GM12878 (cell line): Measurements from ENCODE around the gene NLRC5. TPM values are rescaled to one million over a fixed set of nuclear protein-coding genes. Genes with fewer than 3 reads are reported as not detected.
A peak's percentile ranks its signal among the peaks of the same experiment; 100 is the strongest.

Source experiments
- ATAC-seq: fragments of 200-7000 bp; cut with Tn5 transposase; 3 replicates; pipeline ENCODE4 v1.9.1; 2020; ENCODE audit warnings: mild to moderate bottlenecking, moderate library complexity
- BruUV-seq: library from RNA; stranded (reverse); fragments of 400-500 nt; replicated peaks from 2 replicates; lab custom pipeline; 2021; lab: Mats Ljungman, UMichigan
- CTCF ChIA-PET: fragments of 300-600 bp; sonication (Branson Sonifier 250); formaldehyde crosslinking; extraction: SDS; loops from one replicate; lab custom pipeline; 2021; ENCODE audit warnings: inconsistent platforms; lab: Yijun Ruan, JAX
- POLR2A ChIA-PET: fragments of 350-600 bp; formaldehyde crosslinking; extraction: SDS; loops from one replicate; lab custom pipeline; 2021; ENCODE audit warnings: inconsistent platforms; lab: Charles Lee
- RAD21 ChIA-PET: fragments of 300-600 bp; sonication (Branson Sonifier 250); formaldehyde crosslinking; loops from one replicate; lab custom pipeline; 2023; ENCODE audit warnings: antibody characterized with exemption; ENCODE audit not compliant: unreplicated experiment; lab: Charles Lee
- SMC1A ChIA-PET: fragments of 300-600 bp; sonication (Branson Sonifier 250); formaldehyde crosslinking; loops from one replicate; lab custom pipeline; 2023; ENCODE audit not compliant: unreplicated experiment, uncharacterized antibody; lab: Charles Lee
- DNase-seq: peaks from one replicate; pipeline ENCODE4 v3.0.0-alpha.2; 2011; ENCODE audit warnings: low read depth, low spot score
- FAIRE-seq: peaks from 3 replicates; lab custom pipeline; 2011; peaks lifted over from hg19 to GRCh38; lab: Jason Lieb, UNC
- H2AFZ ChIP-seq: 2 replicates; pipeline ENCODE4 v1.6.0; 2011; ENCODE audit warnings: low read depth, low read length, control low read depth; ENCODE audit not compliant: control insufficient read depth
- H3K27ac ChIP-seq: 2 replicates; pipeline ENCODE4 v1.5.1; 2011; ENCODE audit warnings: control low read depth; ENCODE audit not compliant: control insufficient read depth, insufficient read depth
- H3K27me3 ChIP-seq, 2 experiments: replicated peaks in 1 of 2; 2 replicates each; pipeline versions ENCODE4 v1.6.0 to v1.6.1; 2011; ENCODE audit warnings: low read length in 1 of 2; ENCODE audit not compliant: control insufficient read depth in 2 of 2, insufficient read depth in 2 of 2
- H3K36me3 ChIP-seq, 2 experiments: 2 replicates each; pipeline ENCODE4 v1.5.1; 2011; ENCODE audit warnings: low read length in 1 of 2; ENCODE audit not compliant: control insufficient read depth in 2 of 2, insufficient read depth in 2 of 2
- H3K4me1 ChIP-seq: 2 replicates; pipeline ENCODE4 v1.6.1; 2011; ENCODE audit warnings: mild to moderate bottlenecking, low read length, moderate library complexity, mixed read lengths; ENCODE audit not compliant: control insufficient read depth, insufficient read depth
- H3K4me2 ChIP-seq: 2 replicates; pipeline ENCODE4 v1.6.0; 2011; ENCODE audit warnings: control low read depth; ENCODE audit not compliant: control insufficient read depth, insufficient read depth
- H3K4me3 ChIP-seq: fragments of 200-600 bp; sonication (generic); 2 replicates; pipeline ENCODE4 v1.5.1; 2016
- H3K79me2 ChIP-seq: 2 replicates; pipeline ENCODE4 v1.6.0; 2011; ENCODE audit warnings: low read length; ENCODE audit not compliant: control insufficient read depth, insufficient read depth
- H3K9ac ChIP-seq: 2 replicates; pipeline ENCODE4 v1.8.0; 2011; ENCODE audit warnings: low read length, control low read depth, mixed read lengths; ENCODE audit not compliant: control insufficient read depth, insufficient read depth
- H3K9me3 ChIP-seq: replicated peaks from 3 replicates; pipeline ENCODE4 v1.5.1; 2011; ENCODE audit warnings: mild to moderate bottlenecking, low read length; ENCODE audit not compliant: control insufficient read depth, insufficient read depth
- H4K20me1 ChIP-seq: 2 replicates; pipeline ENCODE4 v1.6.0; 2011; ENCODE audit not compliant: control insufficient read depth, insufficient read depth
- BMI1 ChIP-seq: fragments of 450-650 bp; IDR thresholded peaks from 2 replicates; pipeline ENCODE4 v1.6.1; 2016; ENCODE audit warnings: mild to moderate bottlenecking, moderate library complexity, borderline replicate concordance
- EED ChIP-seq: sonication (generic); IDR thresholded peaks from 2 replicates; pipeline ENCODE4 v1.6.1; 2016; ENCODE audit warnings: antibody characterized with exemption, low read depth
- EGR1 ChIP-seq, 2 experiments: IDR thresholded peaks; 1 replicate in 1 of 2; 2 replicates in 1 of 2; pipeline ENCODE4 v1.6.1; 2011 to 2012; ENCODE audit warnings: low read depth in 2 of 2, low read length in 2 of 2, borderline replicate concordance in 1 of 2, mild to moderate bottlenecking in 1 of 2, moderate library complexity in 1 of 2
- ETV6 ChIP-seq, 2 experiments: fragments of 450-650 bp in 1 of 2; IDR thresholded peaks in 1 of 2; conservative IDR thresholded peaks in 1 of 2; 2 replicates each; pipeline ENCODE4 v1.6.1; 2014; ENCODE audit warnings: antibody characterized with exemption in 1 of 2, borderline replicate concordance in 1 of 2, low read depth in 1 of 2, mild to moderate bottlenecking in 1 of 2, moderate library complexity in 1 of 2
- FOS ChIP-seq: IDR thresholded peaks from 3 replicates; pipeline ENCODE4 v1.6.1; 2011; ENCODE audit warnings: borderline replicate concordance; ENCODE audit not compliant: insufficient read length; ENCODE audit errors: extremely low read depth
- FOXM1 ChIP-seq: IDR thresholded peaks from 2 replicates; pipeline ENCODE4 v1.6.1; 2012; ENCODE audit warnings: low read depth, mild to moderate bottlenecking, inconsistent platforms, low read length, moderate library complexity
- GABPA ChIP-seq: IDR thresholded peaks from 2 replicates; pipeline ENCODE4 v1.6.1; 2014; ENCODE audit warnings: antibody characterized with exemption, low read depth, mild to moderate bottlenecking, inconsistent platforms
- IKZF2 ChIP-seq, 2 experiments: fragments of 450-650 bp; IDR thresholded peaks; 2 replicates each; pipeline ENCODE4 v1.6.1; 2017; ENCODE audit warnings: mild to moderate bottlenecking in 2 of 2, moderate library complexity in 2 of 2
- POU2F2 ChIP-seq: IDR thresholded peaks from 3 replicates; pipeline ENCODE4 v1.6.1; 2011; ENCODE audit warnings: low read depth, mild to moderate bottlenecking, low read length, borderline replicate concordance
- SMAD1 ChIP-seq: fragments of 450-650 bp; IDR thresholded peaks from 2 replicates; pipeline ENCODE4 v1.6.1; 2018; ENCODE audit warnings: mild to moderate bottlenecking, low read depth; ENCODE audit not compliant: partially characterized antibody
- TAF1 ChIP-seq: IDR thresholded peaks from 2 replicates; pipeline ENCODE4 v1.6.1; 2011; ENCODE audit warnings: mild to moderate bottlenecking, low read depth, low read length, borderline replicate concordance
- TBL1XR1 ChIP-seq: IDR thresholded peaks from 2 replicates; pipeline ENCODE4 v1.6.1; 2012; ENCODE audit warnings: low read depth, low read length, improper control_type of control experiment
- TCF3 ChIP-seq: IDR thresholded peaks from 2 replicates; pipeline ENCODE4 v1.6.1; 2012; ENCODE audit warnings: low read depth, mild to moderate bottlenecking, low read length, borderline replicate concordance; ENCODE audit not compliant: insufficient read depth
- ZZZ3 ChIP-seq: IDR thresholded peaks from 2 replicates; pipeline ENCODE4 v1.6.1; 2011; ENCODE audit warnings: low read depth; ENCODE audit not compliant: control insufficient read depth, insufficient read length
- WGBS: methylation state at CpG from one replicate; pipeline ENCODE4 v1.1.6; 2016; ENCODE audit warnings: low lambda C conversion rate; ENCODE audit not compliant: insufficient replicate concordance, insufficient coverage; ENCODE audit errors: missing lambda C conversion rate; 5-methylcytosine and 5-hydroxymethylcytosine counted together
- in situ Hi-C: fragments of 300-500 bp; cut with MboI; formaldehyde crosslinking; loops from 9 replicates; pipeline ENCODE4 v1.14.3; 2018; ENCODE audit warnings: mixed read lengths
- intact Hi-C: fragments of 100-400 bp; cut with micrococcal nuclease; formaldehyde crosslinking; loops from one replicate; pipeline ENCODE4 v1.14.2; 2022; ENCODE audit not compliant: unreplicated experiment
- polyA plus RNA-seq, 11 experiments: library from polyadenylated mRNA; depleted of rRNA in 4 of 11; unstranded in 6 of 11; stranded (reverse) in 5 of 11; fragments of >200 nt; fragmentation: Nextera tagmentation in 4 of 11; fragmentation: Illumina TruSeq in 1 of 11; extraction: Ambion mirVana in 4 of 11; extraction: Trizol in 1 of 11; gene quantifications; 1 replicate in 1 of 11; 2 replicates in 10 of 11; pipeline versions ENCODE4 v1.2.1 to v1.2.3, GENCODE V29; 2011 to 2016; ENCODE audit warnings: inconsistent platforms in 2 of 11, missing spikeins in 2 of 11, low read depth in 1 of 11
- total RNA-seq, 4 experiments: library from RNA; depleted of rRNA in 3 of 4; stranded (reverse); fragments of >200 nt in 3 of 4; fragmentation: Illumina TruSeq in 1 of 4; extraction: Trizol in 1 of 4; gene quantifications; 2 replicates each; pipeline versions ENCODE4 v1.2.1 to v1.2.3, GENCODE V29; 2013 to 2021
- TF ChIP-seq, protein P1 (sequence below): fragments of 150-350 bp; IDR thresholded peaks from 2 replicates; pipeline ENCODE4 v1.6.1; 2014; ENCODE audit warnings: mild to moderate bottlenecking, low read depth, low read length
- TF ChIP-seq, protein P2 (sequence below): fragments of 450-650 bp; IDR thresholded peaks from 2 replicates; pipeline ENCODE4 v1.6.1; 2016; ENCODE audit warnings: mild to moderate bottlenecking
- TF ChIP-seq, protein P3 (sequence below): fragments of 450-650 bp; IDR thresholded peaks from 2 replicates; pipeline ENCODE4 v1.6.1; 2017; ENCODE audit warnings: mild to moderate bottlenecking

The NLRC5 gene
- total and polyA plus RNA-seq, 10 of the 15 experiments (the other 5 are each of a cell fraction or from before 2014, with no cell fraction given), result 13.1 to 105 (median 57.3) TPM

DNA sequence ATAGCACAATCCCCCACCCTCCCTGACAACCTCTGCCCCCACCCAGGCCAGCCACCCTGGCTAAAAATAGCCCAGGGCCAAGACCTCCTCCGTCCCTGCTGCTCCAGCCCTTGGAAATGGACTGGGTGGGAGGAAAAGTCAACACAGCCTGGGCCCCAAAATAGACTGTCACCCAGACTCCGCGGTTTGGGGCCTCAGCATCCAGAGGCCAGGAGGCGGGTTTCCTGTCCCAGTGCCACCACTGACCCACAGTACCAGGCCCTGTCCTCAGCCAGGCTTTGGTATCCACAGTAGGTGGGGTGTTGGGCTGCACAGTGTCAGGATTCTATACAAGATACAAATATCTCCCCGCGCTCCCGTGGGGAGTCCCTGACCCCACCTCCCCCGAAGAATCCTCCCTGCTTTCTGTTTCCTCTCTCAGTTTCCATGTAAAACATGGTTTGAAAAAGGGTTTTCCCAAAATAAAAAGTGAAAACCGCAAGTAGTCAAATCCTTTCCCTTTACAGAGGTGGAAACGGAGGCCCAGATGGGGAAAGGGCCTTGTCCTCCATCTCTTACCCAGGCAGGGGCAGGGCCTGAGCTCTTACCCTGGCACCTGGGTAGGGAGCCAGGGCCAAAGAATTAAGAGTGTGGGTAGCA is 123.2 kb downstream of the NLRC5 start:
- DNase-seq, result no peak
- ATAC-seq, result peak; percentile 17
- Histone ChIP-seq H2AFZ (no peak overlapping the region), H3K9ac (no peak overlapping the region), H3K4me1 (peaks cover 17% of the 10 kb centered on the region), H3K9me3 (no peaks in the 10 kb centered on the region), H3K27me3 (no peaks in the 10 kb centered on the region), H3K4me3 (no peak overlapping the region), H3K4me2 (peak overlapping the region; percentile 40), H4K20me1 (no peaks in the 10 kb centered on the region), H3K79me2 (no peaks in the 10 kb centered on the region), H3K27ac (peak overlapping the region; percentile 28), H3K36me3 (no peaks in the 10 kb centered on the region)
- 61% methylated on average over 10 of the region's 10 CpGs for WGBS
- POLR2A ChIA-PET, result interaction anchor here (0.7 to 1.2 kb wide), 2 partner anchors 23 to 67 kb away, joined by 3 read pairs; no protein-coding TSS in a partner anchor
- CTCF ChIA-PET, result interaction anchor here (0.7 to 3.2 kb wide), 5 partner anchors 11 to 149 kb away, joined by 3 to 15 read pairs (median 4); partner anchors contain the start of gene CPNE2
- FAIRE-seq, result no peak
- RAD21 ChIA-PET, result interaction anchor here (0.8 to 1.7 kb wide), 2 partner anchors 20 to 82 kb away, joined by 4 to 8 read pairs; partner anchors contain the start of gene CPNE2
- in situ Hi-C loops, result no loop called here
- intact Hi-C loops, result no loop called here
- SMC1A ChIA-PET, result interaction anchor here (2.3 kb wide), 1 partner anchor 15 kb away, joined by 10 read pairs; no protein-coding TSS in a partner anchor
- no TSS peak for BruUV-seq
- TF ChIP-seq GABPA (no peak), BMI1 (no peak), TBL1XR1 (no peak), FOS (no peak), ETV6 (conservative IDR thresholded peaks at IDR 0.05 in 1 of 2, IDR thresholded peaks at IDR 0.05 in 1 of 2; ENCODE audit: borderline replicate concordance in 1 of 2, low read depth in 1 of 2) (peak in 1 of 2 experiments; percentile 72; a peak in 2 of 4 replicates), ZZZ3 (no peak), TAF1 (no peak), TCF3 (no peak), FOXM1 (peak; percentile 45; the same call in 1 of the 2 replicates), IKZF2 (IDR thresholded peaks at IDR 0.05) (0 out of 4 replicates have a peak, but pooled peaks have one; percentile 16 to 18), EED (peak; percentile 42), SMAD1 (no peak), POU2F2 (no peak), EGR1 (IDR thresholded peaks at IDR 0.05; ENCODE audit: borderline replicate concordance in 1 of 2, low read depth in 2 of 2, low read length in 2 of 2) (no peak)
- TF ChIP-seq, protein P1, sequence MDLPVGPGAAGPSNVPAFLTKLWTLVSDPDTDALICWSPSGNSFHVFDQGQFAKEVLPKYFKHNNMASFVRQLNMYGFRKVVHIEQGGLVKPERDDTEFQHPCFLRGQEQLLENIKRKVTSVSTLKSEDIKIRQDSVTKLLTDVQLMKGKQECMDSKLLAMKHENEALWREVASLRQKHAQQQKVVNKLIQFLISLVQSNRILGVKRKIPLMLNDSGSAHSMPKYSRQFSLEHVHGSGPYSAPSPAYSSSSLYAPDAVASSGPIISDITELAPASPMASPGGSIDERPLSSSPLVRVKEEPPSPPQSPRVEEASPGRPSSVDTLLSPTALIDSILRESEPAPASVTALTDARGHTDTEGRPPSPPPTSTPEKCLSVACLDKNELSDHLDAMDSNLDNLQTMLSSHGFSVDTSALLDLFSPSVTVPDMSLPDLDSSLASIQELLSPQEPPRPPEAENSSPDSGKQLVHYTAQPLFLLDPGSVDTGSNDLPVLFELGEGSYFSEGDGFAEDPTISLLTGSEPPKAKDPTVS, result no peak
- TF ChIP-seq, protein P2, sequence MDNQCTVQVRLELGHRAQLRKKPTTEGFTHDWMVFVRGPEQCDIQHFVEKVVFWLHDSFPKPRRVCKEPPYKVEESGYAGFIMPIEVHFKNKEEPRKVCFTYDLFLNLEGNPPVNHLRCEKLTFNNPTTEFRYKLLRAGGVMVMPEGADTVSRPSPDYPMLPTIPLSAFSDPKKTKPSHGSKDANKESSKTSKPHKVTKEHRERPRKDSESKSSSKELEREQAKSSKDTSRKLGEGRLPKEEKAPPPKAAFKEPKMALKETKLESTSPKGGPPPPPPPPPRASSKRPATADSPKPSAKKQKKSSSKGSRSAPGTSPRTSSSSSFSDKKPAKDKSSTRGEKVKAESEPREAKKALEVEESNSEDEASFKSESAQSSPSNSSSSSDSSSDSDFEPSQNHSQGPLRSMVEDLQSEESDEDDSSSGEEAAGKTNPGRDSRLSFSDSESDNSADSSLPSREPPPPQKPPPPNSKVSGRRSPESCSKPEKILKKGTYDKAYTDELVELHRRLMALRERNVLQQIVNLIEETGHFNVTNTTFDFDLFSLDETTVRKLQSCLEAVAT, result no peak
- TF ChIP-seq, protein P3, sequence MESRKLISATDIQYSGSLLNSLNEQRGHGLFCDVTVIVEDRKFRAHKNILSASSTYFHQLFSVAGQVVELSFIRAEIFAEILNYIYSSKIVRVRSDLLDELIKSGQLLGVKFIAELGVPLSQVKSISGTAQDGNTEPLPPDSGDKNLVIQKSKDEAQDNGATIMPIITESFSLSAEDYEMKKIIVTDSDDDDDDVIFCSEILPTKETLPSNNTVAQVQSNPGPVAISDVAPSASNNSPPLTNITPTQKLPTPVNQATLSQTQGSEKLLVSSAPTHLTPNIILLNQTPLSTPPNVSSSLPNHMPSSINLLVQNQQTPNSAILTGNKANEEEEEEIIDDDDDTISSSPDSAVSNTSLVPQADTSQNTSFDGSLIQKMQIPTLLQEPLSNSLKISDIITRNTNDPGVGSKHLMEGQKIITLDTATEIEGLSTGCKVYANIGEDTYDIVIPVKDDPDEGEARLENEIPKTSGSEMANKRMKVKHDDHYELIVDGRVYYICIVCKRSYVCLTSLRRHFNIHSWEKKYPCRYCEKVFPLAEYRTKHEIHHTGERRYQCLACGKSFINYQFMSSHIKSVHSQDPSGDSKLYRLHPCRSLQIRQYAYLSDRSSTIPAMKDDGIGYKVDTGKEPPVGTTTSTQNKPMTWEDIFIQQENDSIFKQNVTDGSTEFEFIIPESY, result no peak
